HG02885 (cell line): Measurements from ENCODE around the gene CALN1.
"Not testable (repeated sequence)": the region's sequence is repeated elsewhere in the genome, so short reads cannot be mapped to it uniquely, and the experiment has no call there.

Experiments used
- ATAC-seq: cut with Tn5 transposase; IDR thresholded peaks from one replicate; pipeline ENCODE4 v1.9.1; 2021; ENCODE audit warnings: mild to moderate bottlenecking; ENCODE audit not compliant: unreplicated experiment, poor library complexity

The CALN1 gene

GRCh38 chr7:71842786-71843185 lies 569.4 kb downstream of the CALN1 start:
- no peak for ATAC-seq

- ATAC-seq, result no peak
Observed at GRCh38 chr7:71842381-71842780, 569.8 kb downstream of the CALN1 start.

GRCh38 chr7:71835056-71835455 lies 577.1 kb downstream of the CALN1 start:
- ATAC-seq, result no peak

DNA sequence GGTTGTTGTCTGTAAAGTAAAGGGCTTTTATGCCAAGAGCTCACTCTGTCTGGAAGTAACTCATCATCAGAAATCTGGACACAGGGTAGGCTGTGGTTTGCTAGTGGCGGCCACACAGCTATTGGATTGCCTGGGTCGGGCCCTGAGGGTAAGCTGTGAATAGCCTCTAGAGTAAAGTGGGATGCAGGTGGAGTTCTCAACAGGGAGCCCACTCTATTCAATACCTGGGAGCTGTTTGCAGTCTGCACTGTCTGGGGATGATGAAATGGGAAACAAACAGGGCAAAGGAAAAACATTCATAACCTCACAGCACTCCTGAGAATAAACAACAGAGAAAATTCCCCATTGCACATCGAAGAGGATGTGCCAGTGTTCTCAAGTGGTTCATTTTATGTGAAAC lies 582.6 kb downstream of the CALN1 start:
- no peak for ATAC-seq

GRCh38 chr7:71828361-71828760 lies 583.8 kb downstream of the CALN1 start:
- ATAC-seq, result no peak

- ATAC-seq, result no peak
Observed at GRCh38 chr7:71826141-71826540, 586.0 kb downstream of the CALN1 start.

DNA sequence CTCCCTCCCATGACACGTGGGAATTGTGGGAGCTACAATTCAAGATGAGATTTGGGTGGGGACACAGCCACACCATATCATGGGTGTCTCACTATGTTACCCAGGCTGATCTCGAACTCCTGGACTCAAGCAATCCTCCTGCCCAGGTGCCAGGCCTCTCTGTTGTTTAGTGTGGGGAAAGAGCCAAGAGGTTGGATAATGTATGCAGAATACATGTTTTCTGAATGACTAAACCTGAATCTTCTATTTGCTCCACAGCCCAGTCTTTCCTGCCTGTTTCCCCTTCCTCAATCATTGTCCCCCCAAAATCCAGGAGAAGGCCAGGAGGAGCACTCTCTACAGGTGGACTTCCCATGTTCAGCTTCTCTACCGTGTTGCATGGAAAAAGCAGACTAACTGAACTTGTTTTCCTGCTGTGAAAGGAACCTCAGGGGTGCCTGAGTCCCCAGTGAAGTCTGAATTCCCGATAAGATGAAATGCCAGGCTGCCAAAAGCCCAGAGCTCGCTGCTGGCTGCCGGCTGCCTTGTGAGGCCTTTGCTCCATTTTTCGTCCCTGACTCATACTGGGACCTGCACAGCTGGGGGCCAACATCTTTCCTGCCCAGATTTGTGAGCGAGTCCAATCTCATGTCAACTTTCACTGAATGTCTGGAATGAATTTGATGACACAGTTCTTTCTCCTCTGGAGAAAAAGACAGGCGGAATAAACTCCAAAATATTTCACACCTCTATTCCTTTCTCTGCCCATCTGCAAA lies 588.0 kb downstream of the CALN1 start:
- no peak for ATAC-seq

DNA sequence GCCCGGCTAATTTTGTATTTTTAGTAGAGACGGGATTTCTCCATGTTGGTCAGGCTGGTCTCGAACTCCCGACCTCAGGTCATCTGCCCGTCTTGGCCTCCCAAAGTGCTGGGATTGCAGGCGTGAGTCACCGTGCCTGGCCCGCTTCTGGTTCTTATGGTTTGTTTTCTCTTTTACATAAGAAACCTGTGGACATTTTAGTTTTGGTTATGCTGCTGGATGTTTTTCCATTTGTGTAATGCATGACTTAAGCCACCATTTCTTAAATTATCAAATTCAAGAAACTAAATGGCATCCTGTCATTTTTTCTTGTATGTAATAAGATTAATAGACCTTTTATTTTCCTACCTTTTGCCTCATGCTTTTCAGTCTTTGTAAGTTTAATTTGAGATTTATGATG lies 589.7 kb downstream of the CALN1 start:
- ATAC-seq, result not testable (repeated sequence)

DNA sequence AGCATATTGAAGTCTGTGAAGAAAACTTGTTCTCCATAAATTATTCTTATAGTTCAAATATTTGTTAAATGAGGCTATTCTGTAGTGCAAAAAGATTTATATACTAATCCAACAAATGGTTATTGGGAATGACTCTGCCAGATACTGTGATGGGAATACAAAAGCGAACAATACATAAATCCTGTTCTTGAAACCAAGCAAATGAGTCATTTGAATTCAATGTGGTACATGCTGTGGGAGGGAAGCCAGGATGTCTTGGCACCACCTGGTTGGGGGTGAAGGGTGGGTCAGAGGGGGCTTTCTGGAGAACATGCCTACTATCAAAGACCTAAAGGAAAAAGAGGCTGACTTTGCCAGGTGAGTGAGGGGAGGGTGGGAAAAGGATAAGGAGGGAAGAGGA lies 594.2 kb downstream of the CALN1 start:
- ATAC-seq, result no peak

GRCh38 chr7:71808115-71808514 lies 604.0 kb downstream of the CALN1 start:
- ATAC-seq, result no peak

GRCh38 chr7:71804256-71804655 lies 607.9 kb downstream of the CALN1 start:
- no peak for ATAC-seq

- no peak for ATAC-seq
Observed at GRCh38 chr7:71801976-71802375, 610.2 kb downstream of the CALN1 start.

GRCh38 chr7:71800321-71800720 lies 611.8 kb downstream of the CALN1 start:
- ATAC-seq, result no peak

GRCh38 chr7:71795410-71795809 lies 616.7 kb downstream of the CALN1 start:
- no peak for ATAC-seq

DNA sequence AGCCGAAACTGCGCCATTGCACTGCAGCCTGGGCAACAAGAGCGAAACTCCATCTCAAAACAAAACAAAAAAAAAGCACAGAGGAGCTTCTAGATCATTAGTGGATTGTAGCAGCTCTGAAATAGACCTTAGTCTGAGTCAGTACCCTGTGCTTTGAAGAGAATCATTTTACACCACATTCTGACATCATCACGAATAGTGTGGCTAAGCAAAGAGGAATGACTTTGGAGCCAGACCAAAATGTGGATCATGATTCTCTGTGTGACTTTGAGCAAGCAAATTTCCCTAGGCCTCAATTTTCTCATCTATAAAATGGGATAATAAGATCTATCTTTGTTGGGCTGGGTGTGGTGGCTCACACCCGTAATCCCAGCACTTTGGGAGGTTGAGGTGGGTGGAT lies 618.9 kb downstream of the CALN1 start:
- no peak for ATAC-seq

GRCh38 chr7:71787513-71787912 lies 624.6 kb downstream of the CALN1 start:
- ATAC-seq, result no peak

- no peak for ATAC-seq
Observed at GRCh38 chr7:71785216-71785615, 626.9 kb downstream of the CALN1 start.

GRCh38 chr7:71784781-71785180 lies 627.4 kb downstream of the CALN1 start:
- no peak for ATAC-seq

GRCh38 chr7:71784180-71784579 lies 628.0 kb downstream of the CALN1 start:
- no peak for ATAC-seq

GRCh38 chr7:71783779-71784178 lies 628.4 kb downstream of the CALN1 start:
- ATAC-seq, result no peak

GRCh38 chr7:71782051-71782450 lies 630.1 kb downstream of the CALN1 start:
- no peak for ATAC-seq

DNA sequence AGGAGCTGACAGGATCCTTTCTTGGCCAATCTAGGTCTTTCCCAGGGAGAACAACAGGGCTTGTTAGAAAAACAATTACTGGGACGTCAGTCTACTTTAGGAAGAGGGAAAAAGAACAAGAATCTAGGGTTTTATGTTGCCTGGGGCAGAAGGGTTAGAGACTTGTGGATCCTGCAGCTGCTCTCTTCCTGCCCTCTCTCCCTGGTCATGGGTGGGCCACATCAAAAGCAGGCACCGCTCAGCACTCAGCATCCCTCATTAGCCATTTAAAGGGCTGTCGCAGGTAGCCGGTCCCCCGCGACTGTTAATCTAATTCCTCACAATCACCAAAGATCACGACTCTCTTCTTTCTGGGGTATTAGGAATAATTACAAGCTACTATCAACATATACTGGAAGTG lies 631.9 kb downstream of the CALN1 start:
- ATAC-seq, result no peak

DNA sequence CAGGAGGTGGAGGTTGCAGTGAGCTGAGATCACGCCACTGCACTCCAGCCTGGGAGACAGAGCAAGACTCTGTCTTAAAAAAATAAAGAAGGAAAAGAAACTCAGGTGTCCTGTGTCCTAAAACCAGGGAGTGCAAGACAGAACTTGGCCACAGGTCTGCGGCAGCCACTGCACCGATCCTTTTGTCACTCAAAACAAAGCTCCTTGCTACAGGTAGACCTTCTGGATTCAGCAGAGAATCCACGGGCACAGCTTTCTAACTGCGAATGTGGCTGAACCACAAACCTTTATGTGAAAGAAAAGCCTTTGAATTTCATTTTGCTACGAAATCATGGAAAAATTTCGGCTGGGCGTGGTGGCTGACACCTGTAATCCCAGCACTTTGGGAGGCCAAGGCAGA lies 634.9 kb downstream of the CALN1 start:
- no peak for ATAC-seq
